Panc1 (cell line): Measurements from ENCODE around the gene TTC17. TPM values are rescaled to one million over a fixed set of nuclear protein-coding genes. Genes with fewer than 3 reads are reported as not detected.

Source experiments
- ATAC-seq: fragments of 200-7000 bp; cut with Tn5 transposase; 2 replicates; pipeline ENCODE4 v1.9.1; 2020; ENCODE audit warnings: mild to moderate bottlenecking, moderate library complexity
- BruUV-seq: library from RNA; stranded (reverse); fragments of 400-500 nt; replicated peaks from 2 replicates; lab custom pipeline; 2021; lab: Mats Ljungman, UMichigan
- CTCF ChIA-PET: fragments of 300-600 bp; sonication (Branson Sonifier 250); formaldehyde crosslinking; loops from one replicate; lab custom pipeline; 2022; ENCODE audit warnings: antibody characterized with exemption; lab: Charles Lee
- POLR2A ChIA-PET: fragments of 300-600 bp; sonication (Branson Sonifier 250); formaldehyde crosslinking; loops from one replicate; lab custom pipeline; 2022; ENCODE audit warnings: antibody characterized with exemption; lab: Charles Lee
- DNase-seq: peaks from one replicate; pipeline ENCODE4 v3.0.0-alpha.2; 2010; ENCODE audit warnings: low read depth, low spot score
- H3K27ac ChIP-seq: 2 replicates; pipeline ENCODE4 v1.5.1; 2011; ENCODE audit warnings: mild to moderate bottlenecking, low read length, inconsistent platforms
- H3K27me3 ChIP-seq: fragments of 200-500 bp; sonication (Bioruptor generic); 2 replicates; pipeline ENCODE4 v1.6.0; 2014; ENCODE audit warnings: low read length, inconsistent platforms; ENCODE audit not compliant: control insufficient read depth, insufficient read depth
- H3K36me3 ChIP-seq: fragments of 200-500 bp; sonication (Bioruptor generic); 2 replicates; pipeline ENCODE4 v1.5.1; 2014; ENCODE audit warnings: inconsistent platforms, mild to moderate bottlenecking, low read length, moderate library complexity; ENCODE audit not compliant: control insufficient read depth, insufficient read depth
- H3K4me1 ChIP-seq: 2 replicates; pipeline ENCODE4 v1.5.1; 2011; ENCODE audit warnings: inconsistent platforms, mild to moderate bottlenecking, low read length, moderate library complexity; ENCODE audit not compliant: control insufficient read depth, insufficient read depth
- H3K4me3 ChIP-seq, 2 experiments: 2 replicates each; pipeline ENCODE4 v1.5.1; 2011 to 2012; ENCODE audit warnings: low read depth in 2 of 2, low read length in 2 of 2, mild to moderate bottlenecking in 2 of 2, inconsistent platforms in 1 of 2, moderate library complexity in 1 of 2
- H3K9me3 ChIP-seq: fragments of 200-500 bp; sonication (Bioruptor generic); 2 replicates; pipeline ENCODE4 v1.5.1; 2014; ENCODE audit warnings: low read depth, mild to moderate bottlenecking, inconsistent platforms, low read length, moderate library complexity; ENCODE audit not compliant: control insufficient read depth, insufficient read depth
- CTCF ChIP-seq: fragments of 450-650 bp; IDR thresholded peaks from 2 replicates; pipeline ENCODE4 v1.5.1; 2017; ENCODE audit warnings: mild to moderate bottlenecking
- POLR2AphosphoS5 ChIP-seq: IDR thresholded peaks from 2 replicates; pipeline ENCODE4 v1.6.1; 2012; ENCODE audit warnings: mild to moderate bottlenecking, low read depth, low read length, moderate library complexity
- REST ChIP-seq, 2 experiments: IDR thresholded peaks; 2 replicates each; pipeline ENCODE4 v1.6.1; 2011 to 2012; ENCODE audit warnings: low read depth in 2 of 2, control low read depth in 1 of 2, low read length in 1 of 2, mild to moderate bottlenecking in 1 of 2, moderate library complexity in 1 of 2; ENCODE audit not compliant: insufficient read depth in 1 of 2
- SIN3A ChIP-seq: IDR thresholded peaks from 2 replicates; pipeline ENCODE4 v1.6.1; 2012; ENCODE audit warnings: low read depth, mild to moderate bottlenecking, low read length, moderate library complexity, borderline replicate concordance; ENCODE audit not compliant: insufficient read depth
- TCF7L2 ChIP-seq: IDR thresholded peaks from 2 replicates; pipeline ENCODE4 v1.6.1; 2011; ENCODE audit warnings: mild to moderate bottlenecking, low read depth, low read length, inconsistent platforms
- in situ Hi-C: cut with HindIII; loops from 2 replicates; pipeline ENCODE4 v1.10.0; 2016; ENCODE audit warnings: low sequenced_read_pairs, low pct_unique_long_range_greater_than_20kb
- intact Hi-C: fragments of 100-400 bp; cut with micrococcal nuclease; formaldehyde crosslinking; loops from one replicate; pipeline ENCODE4 v1.10.0; 2022; ENCODE audit not compliant: unreplicated experiment
- total RNA-seq: library from RNA; stranded (reverse); gene quantifications from one replicate; pipeline ENCODE4 v1.2.1, GENCODE V29; 2021; ENCODE audit not compliant: unreplicated experiment

The TTC17 gene
- total RNA-seq, 1 experiment from 2014 or later = 54.2 TPM

- POLR2A ChIA-PET = no interaction called here
- intact Hi-C loops (no loop called here), in situ Hi-C loops (no loop called here)
- no peak overlapping the region for H3K4me3 ChIP-seq
- ATAC-seq (no peak), DNase-seq (no peak)
- CTCF ChIA-PET = no interaction called here
- peaks cover 3% of the 10 kb centered on the region; the same call in 1 of the 2 replicates for H3K36me3 ChIP-seq
- TF ChIP-seq REST (IDR thresholded peaks at IDR 0.05; ENCODE audit: insufficient read depth in 1 of 2, low read depth in 2 of 2, low read length in 1 of 2) (no peak), POLR2AphosphoS5 (no peak), TCF7L2 (no peak), SIN3A (no peak)
- H3K4me1 ChIP-seq = no peaks in the 10 kb centered on the region
- no TSS peak for BruUV-seq
- no peak overlapping the region for H3K27ac ChIP-seq
- no peaks in the 10 kb centered on the region for H3K9me3 ChIP-seq
- H3K27me3 ChIP-seq = no peaks in the 10 kb centered on the region
These were observed 18.7 kb downstream of the TTC17 start for GRCh38 chr11:43377389-43377788.

GRCh38 chr11:43378897-43379296 lies 20.2 kb downstream of the TTC17 start:
- ChIA-PET CTCF (no interaction called here), POLR2A (no interaction called here)
- ATAC-seq (no peak), DNase-seq (no peak)
- Histone ChIP-seq H3K9me3 (no peaks in the 10 kb centered on the region), H3K27me3 (no peaks in the 10 kb centered on the region), H3K4me3 (no peak overlapping the region), H3K4me1 (no peaks in the 10 kb centered on the region), H3K27ac (no peak overlapping the region), H3K36me3 (peaks cover 3% of the 10 kb centered on the region; the same call in 1 of the 2 replicates)
- in situ Hi-C loops (no loop called here), intact Hi-C loops (no loop called here)
- no peak for TF ChIP-seq POLR2AphosphoS5
- TF ChIP-seq SIN3A = no peak
- no peak for TF ChIP-seq REST (IDR thresholded peaks at IDR 0.05; ENCODE audit: insufficient read depth in 1 of 2, low read depth in 2 of 2, low read length in 1 of 2)
- TF ChIP-seq TCF7L2 = no peak
- no peak for TF ChIP-seq CTCF
- no TSS peak for BruUV-seq
